HepG2 (cell line): Measurements from ENCODE around the gene EGFR. TPM values are rescaled to one million over a fixed set of nuclear protein-coding genes. Genes with fewer than 3 reads are reported as not detected.

ENCODE experiments used
- DNMT1 ChIP-seq: sonication (generic); formaldehyde crosslinking; IDR thresholded peaks from 2 replicates; pipeline ENCODE4 v1.5.1; 2020; ENCODE audit warnings: mild to moderate bottlenecking, missing genetic modification reagents
- DRAP1 ChIP-seq: IDR thresholded peaks from 2 replicates; pipeline ENCODE4 v1.6.1; 2016; ENCODE audit warnings: missing genetic modification reagents, missing compliant biosample characterization
- ETV6 ChIP-seq: sonication (generic); formaldehyde crosslinking; conservative IDR thresholded peaks from 2 replicates; pipeline ENCODE4 v1.4.0; 2020; ENCODE audit warnings: missing genetic modification reagents
- HES4 ChIP-seq: sonication (generic); formaldehyde crosslinking; IDR thresholded peaks from 2 replicates; pipeline ENCODE4 v1.9.0; 2021; ENCODE audit warnings: mild to moderate bottlenecking, missing genetic modification reagents, borderline replicate concordance
- HINFP ChIP-seq: sonication (generic); formaldehyde crosslinking; IDR thresholded peaks from 2 replicates; pipeline ENCODE4 v1.4.0; 2020; ENCODE audit warnings: low read depth, mild to moderate bottlenecking, missing genetic modification reagents
- KLF6 ChIP-seq: IDR thresholded peaks from 2 replicates; pipeline ENCODE4 v1.8.0; 2016; ENCODE audit warnings: missing biosample characterization, missing genetic modification reagents
- MED1 ChIP-seq: sonication (generic); formaldehyde crosslinking; IDR thresholded peaks from 2 replicates; pipeline ENCODE4 v1.4.0; 2020; ENCODE audit warnings: missing genetic modification reagents
- MEIS2 ChIP-seq: sonication (generic); formaldehyde crosslinking; IDR thresholded peaks from 2 replicates; pipeline ENCODE4 v1.9.0; 2021; ENCODE audit warnings: mild to moderate bottlenecking, missing genetic modification reagents
- MIER3 ChIP-seq: IDR thresholded peaks from 2 replicates; pipeline ENCODE4 v1.6.1; 2016; ENCODE audit warnings: missing compliant biosample characterization, borderline replicate concordance
- MYNN ChIP-seq: sonication (generic); formaldehyde crosslinking; IDR thresholded peaks from 2 replicates; pipeline ENCODE4 v1.4.0; 2020; ENCODE audit warnings: mild to moderate bottlenecking, low read depth, missing genetic modification reagents
- RBM22 ChIP-seq: fragments of 200-400 bp; formaldehyde crosslinking; optimal IDR thresholded peaks from 2 replicates; pipeline ENCODE3; 2017; ENCODE audit warnings: mild to moderate bottlenecking, low read length, moderate library complexity
- TBX3 ChIP-seq: fragments of 450-650 bp; IDR thresholded peaks from 2 replicates; pipeline ENCODE4 v1.6.1; 2017; ENCODE audit warnings: antibody characterized with exemption, mild to moderate bottlenecking, inconsistent platforms, borderline replicate concordance
- TCF12 ChIP-seq, 2 experiments: fragments of 450-650 bp in 1 of 2; sonication (generic) in 1 of 2; formaldehyde crosslinking in 1 of 2; IDR thresholded peaks; 2 replicates each; pipeline versions ENCODE4 v1.6.1 to v1.8.0; 2017 to 2022; ENCODE audit warnings: antibody characterized with exemption in 1 of 2, mild to moderate bottlenecking in 1 of 2, missing genetic modification reagents in 1 of 2, moderate library complexity in 1 of 2
- ZFP36 ChIP-seq: fragments of 150-350 bp; IDR thresholded peaks from 2 replicates; pipeline ENCODE4 v1.6.1; 2018; ENCODE audit warnings: borderline replicate concordance, low read length, low read depth; ENCODE audit not compliant: partially characterized antibody
- ZNF260 ChIP-seq: sonication (generic); formaldehyde crosslinking; IDR thresholded peaks from 2 replicates; pipeline ENCODE4 v1.4.0; 2020; ENCODE audit warnings: missing genetic modification reagents, low read depth, mild to moderate bottlenecking, borderline replicate concordance
- ZNF572 ChIP-seq: sonication (generic); formaldehyde crosslinking; IDR thresholded peaks from 2 replicates; pipeline ENCODE4 v1.5.1; 2020; ENCODE audit warnings: mild to moderate bottlenecking, missing genetic modification reagents
- ZNF614 ChIP-seq: IDR thresholded peaks from 2 replicates; pipeline ENCODE4 v1.6.1; 2018; ENCODE audit warnings: missing biosample characterization, missing genetic modification reagents, inconsistent platforms, borderline replicate concordance
- ZNF687 ChIP-seq: sonication (generic); formaldehyde crosslinking; IDR thresholded peaks from 2 replicates; pipeline ENCODE4 v1.5.1; 2020; ENCODE audit warnings: mild to moderate bottlenecking, missing genetic modification reagents, moderate library complexity
- ZNF788 ChIP-seq: sonication (generic); formaldehyde crosslinking; IDR thresholded peaks from 2 replicates; pipeline ENCODE4 v1.5.0; 2020; ENCODE audit warnings: mild to moderate bottlenecking, missing genetic modification reagents, borderline replicate concordance
- ZNF83 ChIP-seq: sonication (generic); formaldehyde crosslinking; IDR thresholded peaks from 2 replicates; pipeline ENCODE4 v1.4.0; 2020; ENCODE audit warnings: missing genetic modification reagents, mild to moderate bottlenecking, borderline replicate concordance
- ZXDC ChIP-seq: sonication (generic); formaldehyde crosslinking; IDR thresholded peaks from 2 replicates; pipeline ENCODE4 v1.5.0; 2020; ENCODE audit warnings: mild to moderate bottlenecking, missing genetic modification reagents
- polyA plus RNA-seq, 8 experiments: library from polyadenylated mRNA; depleted of rRNA in 3 of 8; stranded (reverse) in 7 of 8; unstranded in 1 of 8; fragments of >200 nt; fragmentation: Illumina TruSeq in 4 of 8; extraction: Trizol in 4 of 8; gene quantifications; 2 replicates each; pipeline versions ENCODE4 v1.2.1 to v1.2.3, GENCODE V29; 2011 to 2016; ENCODE audit warnings: low read depth in 4 of 8, missing spikeins in 1 of 8, mixed read lengths in 1 of 8; ENCODE audit not compliant: insufficient read depth in 1 of 8
- total RNA-seq, 5 experiments: library from RNA; depleted of rRNA; stranded (reverse); fragments of >200 nt; fragmentation: Illumina TruSeq; extraction: Trizol; gene quantifications; 2 replicates each; pipeline ENCODE4 v1.2.3, GENCODE V29; 2016; ENCODE audit warnings: low read depth in 1 of 5

EGFR gene
- total and polyA plus RNA-seq, 2 of the 13 experiments (the other 11 are each of a cell fraction or from before 2014, with no cell fraction given) = 7.0 to 10.0 TPM

- TF ChIP-seq TCF12 (IDR thresholded peaks at IDR 0.05) (no peak), TCF12 (CRISPR knock-in tag; IDR thresholded peaks at IDR 0.05) (no peak), DNMT1 (CRISPR knock-in tag) (no peak), ZNF260 (no peak), MED1 (CRISPR knock-in tag) (no peak), ZFP36 (no peak), ZNF614 (CRISPR knock-in tag) (no peak), KLF6 (CRISPR knock-in tag) (no peak), ZXDC (no peak), ZNF687 (CRISPR knock-in tag) (peak; percentile 89), MEIS2 (CRISPR knock-in tag) (0 out of 2 replicates have a peak, but pooled peaks have one; percentile 33), ZNF788 (CRISPR knock-in tag) (no peak), DRAP1 (CRISPR knock-in tag) (no peak), MIER3 (CRISPR knock-in tag) (no peak), MYNN (CRISPR knock-in tag) (no peak), RBM22 (no peak), ETV6 (CRISPR knock-in tag) (no peak), ZNF83 (CRISPR knock-in tag) (no peak), HINFP (no peak), ZNF572 (CRISPR knock-in tag) (no peak), TBX3 (no peak), HES4 (CRISPR knock-in tag) (no peak)
Observed at GRCh38 chr7:55133630-55134358, 115.0 kb downstream of the EGFR start (continued).
